ENCODE data around the gene SPATA24. TPM values are rescaled to one million over a fixed set of nuclear protein-coding genes. Genes with fewer than 3 reads are reported as not detected.

SPATA24 gene
- total RNA-seq, 1 experiment from 2014 or later: 13.0 TPM

- Histone ChIP-seq H3K9me3 (ENCODE audit: control insufficient read depth, low read depth, low read length) (no peaks in the 10 kb centered on the region), H3K23me2 (ENCODE audit: insufficient read length, low read depth, low read length, poor library complexity, severe bottlenecking) (no peaks in the 10 kb centered on the region), H3K79me1 (ENCODE audit: insufficient read depth, low read depth, low read length, poor library complexity, severe bottlenecking) (no peaks in the 10 kb centered on the region), H4K91ac (ENCODE audit: insufficient read length, low read depth, low read length) (no peak overlapping the region), H2AK5ac (ENCODE audit: insufficient read length, low read length) (no peak overlapping the region), H4K5ac (ENCODE audit: insufficient read length, low read depth, low read length) (no peak overlapping the region), H2BK12ac (ENCODE audit: insufficient read length, low read depth, low read length) (no peak overlapping the region), H3K79me2 (ENCODE audit: insufficient read depth, low read length) (no peaks in the 10 kb centered on the region), H4K8ac (replicated peaks; ENCODE audit: insufficient read length, low read depth, low read length) (no peak overlapping the region), H2BK20ac (ENCODE audit: low read depth, low read length, poor library complexity, severe bottlenecking) (no peak overlapping the region), H3K9ac (ENCODE audit: extremely low read depth, insufficient read length, low read length) (no peak overlapping the region), H2AFZ (ENCODE audit: low read length) (no peak overlapping the region), H3K18ac (ENCODE audit: insufficient read length, low read depth, low read length) (no peak overlapping the region), H3K27ac (ENCODE audit: insufficient read length, low read depth, low read length) (no peak overlapping the region), H3K23ac (ENCODE audit: insufficient read length, low read depth, low read length) (no peak overlapping the region), H3K27me3 (ENCODE audit: insufficient read depth, low read length) (no peaks in the 10 kb centered on the region), H2BK5ac (ENCODE audit: insufficient read length, low read length) (no peak overlapping the region), H3K4me1 (ENCODE audit: insufficient read depth, low read length) (no peaks in the 10 kb centered on the region), H2BK120ac (ENCODE audit: low read depth, low read length, poor library complexity, severe bottlenecking) (no peak overlapping the region), H3K14ac (ENCODE audit: insufficient read depth, low read length) (no peak overlapping the region), H3K4me2 (ENCODE audit: insufficient read depth, insufficient read length, low read length) (no peak overlapping the region), H3T11ph (ENCODE audit: low read length) (no peak overlapping the region), H3K56ac (ENCODE audit: insufficient read length, low read depth, low read length) (no peak overlapping the region), H3K4ac (ENCODE audit: low read depth, low read length) (no peak overlapping the region), H4K20me1 (ENCODE audit: control insufficient read depth, insufficient read depth, insufficient read length) (no peaks in the 10 kb centered on the region), H2BK15ac (ENCODE audit: low read depth, low read length) (no peak overlapping the region)
- peak overlapping the region in 1 of 3 experiments; percentile 1; a peak in 1 of 7 replicates for H3K27ac Mint-ChIP-seq
- peaks cover 0 to 52% (median 43%) of the 10 kb centered on the region in 3 experiments; a peak in 6 of 7 replicates for H3K36me3 Mint-ChIP-seq (ENCODE audit: insufficient read depth in 1 of 3, low read depth in 3 of 3)
- DNase-seq: no peak
- H3K27me3 Mint-ChIP-seq (ENCODE audit: low read depth): peaks cover 1% of the 10 kb centered on the region
- H3K4me3 Mint-ChIP-seq: no peak overlapping the region; a peak in 1 of 5 replicates
- no peak for TF ChIP-seq CTCF (conservative IDR thresholded peaks at IDR 0.05)
- no CpG with 5 or more reads among the region's 9 CpGs for WGBS (ENCODE audit: extremely low coverage, insufficient read length, low lambda C conversion rate)
- H3K9me3 Mint-ChIP-seq: no peaks in the 10 kb centered on the region
- H3K4me1 Mint-ChIP-seq: peaks cover 15 to 25% of the 10 kb centered on the region in 2 experiments
These were observed 15.6 kb upstream of the SPATA24 start for GRCh38 chr5:139419226-139420192.
